Mesendoderm (in vitro differentiated cells): ENCODE results near the gene SLC4A8.

ENCODE experiments used
- DNase-seq: peaks from one replicate; pipeline ENCODE4 v3.0.0; 2013
- H2AK5ac ChIP-seq: 2 replicates; pipeline ENCODE4 v1.6.1; 2013; ENCODE audit warnings: low read length, inconsistent platforms
- H2BK120ac ChIP-seq: 2 replicates; pipeline ENCODE4 v1.6.1; 2013; ENCODE audit warnings: low read depth, mild to moderate bottlenecking, low read length, moderate library complexity, mixed read lengths
- H2BK15ac ChIP-seq: replicated peaks from 2 replicates; pipeline ENCODE4 v1.6.1; 2013; ENCODE audit warnings: low read depth, mild to moderate bottlenecking, moderate library complexity
- H2BK5ac ChIP-seq: 2 replicates; pipeline ENCODE4 v1.6.1; 2013; ENCODE audit warnings: low read length, inconsistent platforms
- H3K18ac ChIP-seq: 2 replicates; pipeline ENCODE4 v1.6.1; 2013; ENCODE audit warnings: mild to moderate bottlenecking, low read length, mixed read lengths
- H3K23ac ChIP-seq: one replicate; pipeline ENCODE4 v1.6.1; 2013; ENCODE audit warnings: low read length
- H3K27ac ChIP-seq: 2 replicates; pipeline ENCODE4 v1.5.1; 2013; ENCODE audit warnings: low read depth, mild to moderate bottlenecking, inconsistent platforms, low read length, moderate library complexity
- H3K27me3 ChIP-seq: 2 replicates; pipeline ENCODE4 v1.6.1; 2013; ENCODE audit warnings: low read length, control low read depth, mild to moderate bottlenecking, inconsistent platforms; ENCODE audit not compliant: insufficient read depth, poor library complexity
- H3K36me3 ChIP-seq: 2 replicates; pipeline ENCODE4 v1.6.1; 2013; ENCODE audit warnings: low read length, inconsistent platforms; ENCODE audit not compliant: control insufficient read depth, insufficient read depth
- H3K4ac ChIP-seq: one replicate; pipeline ENCODE4 v1.6.1; 2013; ENCODE audit warnings: low read depth, mild to moderate bottlenecking, low read length, moderate library complexity
- H3K4me1 ChIP-seq: 2 replicates; pipeline ENCODE4 v1.6.1; 2013; ENCODE audit warnings: low read depth, low read length, inconsistent platforms; ENCODE audit not compliant: control insufficient read depth
- H3K4me2 ChIP-seq: 2 replicates; pipeline ENCODE4 v1.6.1; 2013; ENCODE audit warnings: low read length
- H3K4me3 ChIP-seq: 2 replicates; pipeline ENCODE4 v1.5.1; 2013; ENCODE audit warnings: mild to moderate bottlenecking, low read length
- H3K56ac ChIP-seq: one replicate; pipeline ENCODE4 v1.6.1; 2013; ENCODE audit warnings: low read length
- H3K79me1 ChIP-seq: 2 replicates; pipeline ENCODE4 v1.6.1; 2013; ENCODE audit warnings: low read length, inconsistent platforms
- H3K79me2 ChIP-seq: 2 replicates; pipeline ENCODE4 v1.6.1; 2013; ENCODE audit warnings: mild to moderate bottlenecking, low read length; ENCODE audit not compliant: control insufficient read depth, insufficient read depth
- H3K9ac ChIP-seq: 2 replicates; pipeline ENCODE4 v1.6.1; 2013; ENCODE audit warnings: low read length, inconsistent platforms
- H4K5ac ChIP-seq: one replicate; pipeline ENCODE4 v1.6.1; 2013; ENCODE audit warnings: low read length
- H4K8ac ChIP-seq: one replicate; pipeline ENCODE4 v1.6.1; 2013; ENCODE audit warnings: low read depth, mild to moderate bottlenecking, control low read depth, low read length, moderate library complexity
- WGBS: extraction: QIAGEN DNeasy Blood & Tissue Kit; methylation state at CpG from one replicate; pipeline ENCODE4 v1.1.7; 2013; ENCODE audit warnings: low lambda C conversion rate, missing lambda C conversion rate; ENCODE audit not compliant: insufficient coverage; ENCODE audit errors: extremely low coverage; 5-methylcytosine and 5-hydroxymethylcytosine counted together

SLC4A8 gene

GRCh38 chr12:51531978-51532497 lies 107.4 kb downstream of the SLC4A8 start:
- H3K79me1 ChIP-seq: no peaks in the 10 kb centered on the region
- H3K27ac ChIP-seq: no peak overlapping the region
- peak overlapping the region; percentile 49 for H3K9ac ChIP-seq
- no peak overlapping the region for H3K4ac ChIP-seq
- no peaks in the 10 kb centered on the region for H3K27me3 ChIP-seq
- peak; percentile 90 for DNase-seq
- no peaks in the 10 kb centered on the region for H3K79me2 ChIP-seq
- no peak overlapping the region for H3K4me3 ChIP-seq
- H2AK5ac ChIP-seq: no peak overlapping the region
- H2BK120ac ChIP-seq: no peak overlapping the region
- no peak overlapping the region for H4K8ac ChIP-seq
- H3K4me1 ChIP-seq: no peaks in the 10 kb centered on the region
- no peaks in the 10 kb centered on the region for H3K36me3 ChIP-seq
- no peak overlapping the region for H4K5ac ChIP-seq
- no peak overlapping the region for H3K18ac ChIP-seq
- WGBS: no CpG with 5 or more reads among the region's 11 CpGs
- H3K4me2 ChIP-seq: no peak overlapping the region
- H3K56ac ChIP-seq: peak overlapping the region; percentile 83
- H3K23ac ChIP-seq: no peak overlapping the region
- H2BK5ac ChIP-seq: no peak overlapping the region
- H2BK15ac ChIP-seq: no peak overlapping the region

DNA sequence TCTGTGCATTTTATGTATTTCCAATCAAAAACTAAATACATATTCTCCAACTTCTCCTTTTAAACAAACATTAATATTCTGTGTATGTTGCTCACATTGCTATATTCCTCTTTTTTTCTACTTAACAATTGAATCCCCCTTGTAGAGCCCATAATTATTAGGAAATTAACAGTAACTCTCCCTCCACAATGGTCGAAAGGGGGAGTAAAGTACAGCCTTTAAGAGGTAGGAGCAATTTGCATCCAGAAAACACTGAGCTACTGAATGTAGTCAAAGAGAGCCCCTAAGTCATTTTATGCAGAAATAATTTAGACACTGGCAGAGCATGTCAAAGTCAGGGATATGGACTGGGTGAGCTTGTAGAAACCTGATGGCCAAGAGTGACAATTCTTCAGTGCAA lies 109.2 kb downstream of the SLC4A8 start:
- peak; percentile 47 for DNase-seq
- no peak overlapping the region for H3K27ac ChIP-seq
- H2BK120ac ChIP-seq: no peak overlapping the region
- H3K56ac ChIP-seq: no peak overlapping the region
- H3K4ac ChIP-seq: no peak overlapping the region
- H3K36me3 ChIP-seq: no peaks in the 10 kb centered on the region
- H2BK15ac ChIP-seq: no peak overlapping the region
- no peaks in the 10 kb centered on the region for H3K27me3 ChIP-seq
- H3K4me3 ChIP-seq: no peak overlapping the region
- no peaks in the 10 kb centered on the region for H3K4me1 ChIP-seq
- H3K79me1 ChIP-seq: no peaks in the 10 kb centered on the region
- H3K4me2 ChIP-seq: no peak overlapping the region
- H3K79me2 ChIP-seq: no peaks in the 10 kb centered on the region
- H3K9ac ChIP-seq: no peak overlapping the region
- WGBS: no CpG with 5 or more reads among the region's 1 CpG
- H2AK5ac ChIP-seq: no peak overlapping the region
- H2BK5ac ChIP-seq: no peak overlapping the region
- no peak overlapping the region for H4K5ac ChIP-seq
- no peak overlapping the region for H3K18ac ChIP-seq
- no peak overlapping the region for H4K8ac ChIP-seq
- H3K23ac ChIP-seq: no peak overlapping the region

- DNase-seq: no peak
- Histone ChIP-seq H4K5ac (no peak overlapping the region), H3K4me3 (no peak overlapping the region), H3K36me3 (no peaks in the 10 kb centered on the region), H3K79me2 (no peaks in the 10 kb centered on the region), H2BK120ac (no peak overlapping the region), H3K27me3 (no peaks in the 10 kb centered on the region), H2BK15ac (no peak overlapping the region), H3K79me1 (no peaks in the 10 kb centered on the region), H3K9ac (no peak overlapping the region), H3K4me2 (no peak overlapping the region), H3K56ac (no peak overlapping the region), H4K8ac (no peak overlapping the region), H2BK5ac (no peak overlapping the region), H3K27ac (no peak overlapping the region), H3K23ac (no peak overlapping the region), H3K4ac (no peak overlapping the region), H2AK5ac (no peak overlapping the region), H3K4me1 (no peaks in the 10 kb centered on the region), H3K18ac (no peak overlapping the region)
- no CpG with 5 or more reads among the region's 17 CpGs for WGBS
These were observed 109.8 kb downstream of the SLC4A8 start for GRCh38 chr12:51534216-51535074.

DNA sequence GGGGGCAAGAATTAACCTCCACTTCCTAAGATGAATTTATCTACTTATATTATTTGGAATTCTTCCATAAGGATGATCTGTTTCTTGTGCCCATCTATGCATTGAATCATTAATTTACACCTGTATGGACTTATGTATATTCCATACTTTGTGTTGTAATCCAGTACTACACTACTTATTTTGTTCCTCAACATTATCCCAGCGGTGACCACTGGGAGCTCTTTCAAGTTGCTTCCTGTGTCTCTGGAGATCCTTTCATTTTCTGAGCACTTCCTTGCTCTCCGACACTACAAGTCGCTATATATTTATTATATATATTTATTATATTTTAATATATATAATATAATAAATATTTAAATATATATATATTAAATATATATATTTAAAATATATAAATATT lies 111.5 kb downstream of the SLC4A8 start:
- no CpG with 5 or more reads among the region's 3 CpGs for WGBS
- H3K56ac ChIP-seq: no peak overlapping the region
- no peaks in the 10 kb centered on the region for H3K27me3 ChIP-seq
- no peak overlapping the region for H3K9ac ChIP-seq
- H3K79me2 ChIP-seq: no peaks in the 10 kb centered on the region
- no peak overlapping the region for H4K8ac ChIP-seq
- no peak overlapping the region for H2BK5ac ChIP-seq
- H3K4me1 ChIP-seq: no peaks in the 10 kb centered on the region
- H3K18ac ChIP-seq: no peak overlapping the region
- DNase-seq: peak; percentile 43
- H3K23ac ChIP-seq: no peak overlapping the region
- H3K4me3 ChIP-seq: no peak overlapping the region
- H2BK120ac ChIP-seq: no peak overlapping the region
- no peaks in the 10 kb centered on the region for H3K36me3 ChIP-seq
- H2BK15ac ChIP-seq: no peak overlapping the region
- no peak overlapping the region for H4K5ac ChIP-seq
- H3K27ac ChIP-seq: no peak overlapping the region
- H3K79me1 ChIP-seq: no peaks in the 10 kb centered on the region
- H2AK5ac ChIP-seq: no peak overlapping the region
- H3K4ac ChIP-seq: no peak overlapping the region
- H3K4me2 ChIP-seq: no peak overlapping the region

DNA sequence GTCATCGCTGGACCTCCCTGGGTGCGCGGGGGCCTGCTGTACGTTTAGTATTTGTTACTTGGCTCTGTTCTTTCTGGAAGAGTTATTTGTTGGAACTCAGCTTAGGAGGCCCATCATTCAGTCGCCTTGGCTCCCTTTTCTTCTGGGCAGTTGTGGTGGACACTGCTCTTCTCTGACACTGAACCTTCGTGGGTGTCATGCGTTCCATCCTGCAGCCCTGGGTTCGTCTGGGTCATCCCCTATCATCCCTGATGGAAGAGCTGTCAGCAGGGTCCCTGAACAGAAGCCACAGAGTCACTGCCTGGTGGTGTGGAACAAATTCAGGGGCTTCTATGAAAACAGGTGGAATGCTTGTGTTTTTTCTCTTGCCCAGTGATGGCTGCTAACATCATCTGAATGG lies 113.5 kb downstream of the SLC4A8 start:
- no peak overlapping the region for H3K9ac ChIP-seq
- no peak overlapping the region for H2AK5ac ChIP-seq
- H3K79me1 ChIP-seq: no peaks in the 10 kb centered on the region
- no peaks in the 10 kb centered on the region for H3K4me1 ChIP-seq
- no peaks in the 10 kb centered on the region for H3K79me2 ChIP-seq
- H2BK120ac ChIP-seq: no peak overlapping the region
- WGBS: no CpG with 5 or more reads among the region's 8 CpGs
- H4K8ac ChIP-seq: no peak overlapping the region
- no peak for DNase-seq
- H2BK5ac ChIP-seq: no peak overlapping the region
- no peak overlapping the region for H3K27ac ChIP-seq
- no peaks in the 10 kb centered on the region for H3K27me3 ChIP-seq
- no peak overlapping the region for H3K18ac ChIP-seq
- H3K4me2 ChIP-seq: no peak overlapping the region
- no peak overlapping the region for H3K23ac ChIP-seq
- H3K36me3 ChIP-seq: no peaks in the 10 kb centered on the region
- H3K56ac ChIP-seq: no peak overlapping the region
- no peak overlapping the region for H4K5ac ChIP-seq
- no peak overlapping the region for H3K4me3 ChIP-seq
- H3K4ac ChIP-seq: no peak overlapping the region
- no peak overlapping the region for H2BK15ac ChIP-seq
